SK-N-SH (cell line): ENCODE results near the gene PLA2G6. TPM values are rescaled to one million over a fixed set of nuclear protein-coding genes. Genes with fewer than 3 reads are reported as not detected.

Source experiments
- CTCF ChIA-PET: fragments of 300-600, 350-600 bp; formaldehyde crosslinking; extraction: SDS; loops from one replicate; lab custom pipeline; 2021; lab: Yijun Ruan, JAX
- POLR2A ChIA-PET: fragments of 350-600 bp; sonication (Branson Sonifier 250); formaldehyde crosslinking; extraction: SDS; loops from one replicate; lab custom pipeline; 2020; ENCODE audit warnings: antibody characterized with exemption, inconsistent platforms; lab: Yijun Ruan, JAX
- DNase-seq: peaks from one replicate; pipeline ENCODE4 v3.0.0; 2012
- H2AFZ ChIP-seq: fragments of 200-600 bp; sonication (generic); 2 replicates; pipeline ENCODE4 v1.8.1; 2016; ENCODE audit warnings: antibody characterized with exemption, mild to moderate bottlenecking, low read depth
- H3F3A ChIP-seq: fragments of 200-600 bp; sonication (generic); replicated peaks from 2 replicates; pipeline ENCODE3; 2016; ENCODE audit warnings: antibody characterized with exemption, mild to moderate bottlenecking; ENCODE audit not compliant: insufficient read depth
- H3K27ac ChIP-seq, 2 experiments: fragments of 200-500 bp in 1 of 2; fragments of 200-600 bp in 1 of 2; sonication (Bioruptor generic) in 1 of 2; sonication (generic), shearing (Covaris generic) in 1 of 2; 2 replicates each; pipeline versions ENCODE4 v1.5.1 to v1.6.1; 2014 to 2016; ENCODE audit warnings: low read depth in 2 of 2, inconsistent platforms in 1 of 2, low read length in 1 of 2, mild to moderate bottlenecking in 1 of 2, mixed read lengths in 1 of 2
- H3K27me3 ChIP-seq: fragments of 200-600 bp; sonication (generic), shearing (Covaris generic); 2 replicates; pipeline ENCODE4 v1.6.1; 2016; ENCODE audit warnings: mixed run types; ENCODE audit not compliant: insufficient read depth
- H3K36me3 ChIP-seq, 2 experiments: fragments of 200-500 bp in 1 of 2; fragments of 200-600 bp in 1 of 2; sonication (Bioruptor generic) in 1 of 2; sonication (generic) in 1 of 2; replicated peaks in 1 of 2; 2 replicates each; pipeline versions ENCODE3 to v1.5.1; 2014 to 2016; ENCODE audit warnings: low read length in 1 of 2, mild to moderate bottlenecking in 1 of 2; ENCODE audit not compliant: insufficient read depth in 2 of 2, control insufficient read depth in 1 of 2
- H3K4me1 ChIP-seq, 2 experiments: fragments of 200-500 bp in 1 of 2; fragments of 200-600 bp in 1 of 2; sonication (Bioruptor generic) in 1 of 2; sonication (generic), shearing (Covaris generic) in 1 of 2; 2 replicates each; pipeline versions ENCODE4 v1.5.1 to v1.6.1; 2014 to 2016; ENCODE audit warnings: low read depth in 1 of 2, low read length in 1 of 2, mixed run types in 1 of 2; ENCODE audit not compliant: insufficient read depth in 2 of 2, control insufficient read depth in 1 of 2
- H3K4me2 ChIP-seq: fragments of 200-600 bp; sonication (generic), shearing (Covaris generic); 2 replicates; pipeline ENCODE4 v1.6.1; 2017; ENCODE audit warnings: mixed run types
- H3K4me3 ChIP-seq, 2 experiments: fragments of 200-500 bp in 1 of 2; fragments of 200-600 bp in 1 of 2; sonication (Bioruptor generic) in 1 of 2; sonication (generic), shearing (Covaris generic) in 1 of 2; 2 replicates each; pipeline versions ENCODE4 v1.5.1 to v1.8.1; 2014 to 2016; ENCODE audit warnings: low read depth in 2 of 2, inconsistent platforms in 1 of 2, low read length in 1 of 2, mild to moderate bottlenecking in 1 of 2, mixed read lengths in 1 of 2, moderate library complexity in 1 of 2
- H3K79me2 ChIP-seq: fragments of 200-600 bp; sonication (generic); 2 replicates; pipeline ENCODE4 v1.8.1; 2017; ENCODE audit warnings: mild to moderate bottlenecking; ENCODE audit not compliant: insufficient read depth
- H3K9ac ChIP-seq: fragments of 200-600 bp; sonication (generic); 2 replicates; pipeline ENCODE4 v1.6.1; 2017; ENCODE audit warnings: mixed run types
- H3K9me2 ChIP-seq: fragments of 200-600 bp; sonication (generic); 2 replicates; pipeline ENCODE4 v1.6.1; 2017; ENCODE audit warnings: mixed run types
- H3K9me3 ChIP-seq: fragments of 200-600 bp; sonication (generic); 2 replicates; pipeline ENCODE4 v1.6.1; 2017; ENCODE audit warnings: mixed run types, mild to moderate bottlenecking, moderate library complexity
- H4K20me1 ChIP-seq: fragments of 200-600 bp; sonication (generic); 2 replicates; pipeline ENCODE4 v1.6.1; 2017; ENCODE audit warnings: mild to moderate bottlenecking, mixed run types; ENCODE audit not compliant: insufficient read depth
- CHD2 ChIP-seq: fragments of 150-350 bp; IDR thresholded peaks from 2 replicates; pipeline ENCODE4 v1.6.1; 2018; ENCODE audit warnings: low read length; ENCODE audit not compliant: partially characterized antibody
- CTCF ChIP-seq: fragments of 200-600 bp; sonication (generic); IDR thresholded peaks from 2 replicates; pipeline ENCODE4 v1.6.1; 2017; ENCODE audit warnings: antibody characterized with exemption, mild to moderate bottlenecking, moderate library complexity
- ELF1 ChIP-seq: IDR thresholded peaks from 2 replicates; pipeline ENCODE4 v1.4.0; 2012
- EZH2phosphoT487 ChIP-seq: fragments of 200-600 bp; sonication (generic); IDR thresholded peaks from 2 replicates; pipeline ENCODE4 v1.6.1; 2017; ENCODE audit warnings: low read depth, mixed run types, mild to moderate bottlenecking, antibody characterized with exemption, moderate library complexity, borderline replicate concordance
- FOXJ3 ChIP-seq: sonication (generic); formaldehyde crosslinking; IDR thresholded peaks from 2 replicates; pipeline ENCODE4 v1.5.1; 2020; ENCODE audit warnings: mild to moderate bottlenecking, missing genetic modification reagents
- FOXM1 ChIP-seq: IDR thresholded peaks from 2 replicates; pipeline ENCODE4 v1.4.0; 2012; ENCODE audit warnings: low read depth, mild to moderate bottlenecking
- GABPA ChIP-seq: IDR thresholded peaks from 2 replicates; pipeline ENCODE4 v1.4.0; 2012; ENCODE audit warnings: low read depth, mild to moderate bottlenecking
- GATA2 ChIP-seq: sonication (generic); formaldehyde crosslinking; IDR thresholded peaks from 2 replicates; pipeline ENCODE4 v1.5.0; 2020; ENCODE audit warnings: mild to moderate bottlenecking, missing genetic modification reagents
- IRF3 ChIP-seq: fragments of 150-350 bp; IDR thresholded peaks from 2 replicates; pipeline ENCODE4 v1.6.1; 2016; ENCODE audit warnings: mild to moderate bottlenecking, low read depth, low read length
- NFIC ChIP-seq: IDR thresholded peaks from 2 replicates; pipeline ENCODE4 v1.4.0; 2012; ENCODE audit warnings: borderline replicate concordance
- NRF1 ChIP-seq: IDR thresholded peaks from 2 replicates; pipeline ENCODE4 v1.6.1; 2012; ENCODE audit warnings: low read depth, mild to moderate bottlenecking, low read length
- PBX3 ChIP-seq: IDR thresholded peaks from 2 replicates; pipeline ENCODE4; 2012
- POLR2AphosphoS5 ChIP-seq: IDR thresholded peaks from 2 replicates; pipeline ENCODE4 v1.6.1; 2012; ENCODE audit warnings: low read depth, low read length
- RAD21 ChIP-seq: IDR thresholded peaks from 2 replicates; pipeline ENCODE4 v1.6.1; 2012; ENCODE audit warnings: mild to moderate bottlenecking, low read length
- RCOR1 ChIP-seq: fragments of 150-350 bp; IDR thresholded peaks from 2 replicates; pipeline ENCODE4 v1.6.1; 2017; ENCODE audit warnings: antibody characterized with exemption, low read length
- RFX5 ChIP-seq: IDR thresholded peaks from 2 replicates; pipeline ENCODE4 v1.6.1; 2012; ENCODE audit warnings: mild to moderate bottlenecking, improper control_type of control experiment, low read length
- SIN3A ChIP-seq: IDR thresholded peaks from 2 replicates; pipeline ENCODE4 v1.6.1; 2012; ENCODE audit warnings: low read depth, mild to moderate bottlenecking, low read length, moderate library complexity, borderline replicate concordance
- TAF1 ChIP-seq: IDR thresholded peaks from 2 replicates; pipeline ENCODE4 v1.6.1; 2012; ENCODE audit warnings: low read depth, mild to moderate bottlenecking, low read length, moderate library complexity, borderline replicate concordance
- USF1 ChIP-seq: IDR thresholded peaks from 2 replicates; pipeline ENCODE4 v1.4.0; 2012; ENCODE audit warnings: low read depth, borderline replicate concordance
- USF2 ChIP-seq: fragments of 150-350 bp; IDR thresholded peaks from 2 replicates; pipeline ENCODE4 v1.6.1; 2017; ENCODE audit warnings: antibody characterized with exemption, low read length, low read depth, borderline replicate concordance
- YY1 ChIP-seq: IDR thresholded peaks from 2 replicates; pipeline ENCODE4 v1.4.0; 2012; ENCODE audit warnings: low read depth, mild to moderate bottlenecking
- WGBS: methylation state at CpG from one replicate; pipeline ENCODE4 v1.1.6; 2017; ENCODE audit warnings: low lambda C conversion rate; 5-methylcytosine and 5-hydroxymethylcytosine counted together
- polyA plus RNA-seq, 3 experiments: library from polyadenylated mRNA; depleted of rRNA; stranded (reverse); fragments of >200 nt; gene quantifications; 2 replicates each; pipeline ENCODE4 v1.2.3, GENCODE V29; 2012

The PLA2G6 gene
- polyA plus RNA-seq, 1 of the 3 experiments (the other 2 are of a cell fraction), result 10.5 TPM

GRCh38 chr22:38083931-38084631, 97.5 kb downstream of the PLA2G6 start, which contains the start of gene SLC16A8 (continued):
- TF ChIP-seq RFX5, result no peak
- TF ChIP-seq USF1, result no peak
- TF ChIP-seq SIN3A, result no peak
- TF ChIP-seq TAF1, result no peak
- TF ChIP-seq CHD2, result no peak
- no peak for TF ChIP-seq FOXJ3 (CRISPR knock-in tag)
- TF ChIP-seq NFIC, result no peak
- TF ChIP-seq GATA2 (CRISPR knock-in tag), result no peak
- TF ChIP-seq EZH2phosphoT487, result no peak
- no peak for TF ChIP-seq ELF1

GRCh38 chr22:38082986-38083710, 98.5 kb downstream of the PLA2G6 start:
- Histone ChIP-seq H3K4me3 (no peak overlapping the region), H3K9me3 (no peaks in the 10 kb centered on the region), H3K4me2 (no peak overlapping the region), H2AFZ (no peak overlapping the region), H3F3A (no peaks in the 10 kb centered on the region), H3K79me2 (no peaks in the 10 kb centered on the region), H4K20me1 (no peaks in the 10 kb centered on the region), H3K27me3 (no peaks in the 10 kb centered on the region), H3K9me2 (no peaks in the 10 kb centered on the region), H3K9ac (no peak overlapping the region), H3K27ac (no peak overlapping the region), H3K36me3 (no peaks in the 10 kb centered on the region), H3K4me1 (peaks cover 0 to 2% of the 10 kb centered on the region in 2 experiments; a peak in 1 of 4 replicates)
- POLR2A ChIA-PET, result interaction anchor here (0.6 kb wide), 1 partner anchor 105 kb away, joined by 3 read pairs; no protein-coding TSS in a partner anchor
- TF ChIP-seq CHD2 (no peak), FOXM1 (no peak), PBX3 (no peak), POLR2AphosphoS5 (no peak), YY1 (no peak), USF1 (no peak), USF2 (no peak), RFX5 (no peak), GABPA (no peak), RCOR1 (no peak), EZH2phosphoT487 (no peak), RAD21 (no peak), NRF1 (no peak), IRF3 (no peak), CTCF (no peak)
- CTCF ChIA-PET, result no interaction called here
- WGBS, result 92% methylated on average over 22 of the region's 24 CpGs
- DNase-seq, result no peak
